HG02981 (cell line): ENCODE results near the gene SESTD1.
A peak's percentile ranks its signal among the peaks of the same experiment; 100 is the strongest.
"Not testable (repeated sequence)": the region's sequence is repeated elsewhere in the genome, so short reads cannot be mapped to it uniquely, and the experiment has no call there.

Source experiments
- ATAC-seq: cut with Tn5 transposase; IDR thresholded peaks from one replicate; pipeline ENCODE4 v1.9.1; 2021; ENCODE audit warnings: mild to moderate bottlenecking, moderate library complexity; ENCODE audit not compliant: unreplicated experiment

Gene SESTD1

GRCh38 chr2:179124282-179124681 lies 140.3 kb downstream of the SESTD1 start:
- ATAC-seq: no peak

- ATAC-seq: no peak
Observed at GRCh38 chr2:179123272-179123662, 141.4 kb downstream of the SESTD1 start.

GRCh38 chr2:179107737-179108136 lies 156.9 kb downstream of the SESTD1 start:
- peak; percentile 38 for ATAC-seq

- ATAC-seq: peak; percentile 90
Observed at GRCh38 chr2:179106676-179107428, 157.8 kb downstream of the SESTD1 start.

GRCh38 chr2:179106342-179106675 lies 158.3 kb downstream of the SESTD1 start:
- ATAC-seq: no peak

- no peak for ATAC-seq
Observed at GRCh38 chr2:179104736-179105135, 159.9 kb downstream of the SESTD1 start.

- no peak for ATAC-seq
Observed at GRCh38 chr2:179098080-179098689, 166.4 kb downstream of the SESTD1 start.

- no peak for ATAC-seq
Observed at GRCh38 chr2:179097131-179097530, 167.5 kb downstream of the SESTD1 start.

- peak; percentile 98 for ATAC-seq
Observed at GRCh38 chr2:179096090-179096489, 168.5 kb downstream of the SESTD1 start.

- not testable (repeated sequence) for ATAC-seq
Observed at GRCh38 chr2:179092912-179093311, 171.7 kb downstream of the SESTD1 start.

GRCh38 chr2:179082697-179083096 lies 181.9 kb downstream of the SESTD1 start:
- no peak for ATAC-seq

- ATAC-seq: no peak
Observed at GRCh38 chr2:179081954-179082353, 182.7 kb downstream of the SESTD1 start.

GRCh38 chr2:179072527-179072926 lies 192.1 kb downstream of the SESTD1 start:
- no peak for ATAC-seq

GRCh38 chr2:179071810-179072355 lies 192.7 kb downstream of the SESTD1 start:
- ATAC-seq: no peak

- no peak for ATAC-seq
Observed at GRCh38 chr2:179070895-179071294, 193.7 kb downstream of the SESTD1 start.

GRCh38 chr2:179069685-179070084 lies 194.9 kb downstream of the SESTD1 start:
- no peak for ATAC-seq

GRCh38 chr2:179068991-179069643 lies 195.5 kb downstream of the SESTD1 start:
- ATAC-seq: no peak

- no peak for ATAC-seq
Observed at GRCh38 chr2:179059026-179059700, 205.5 kb downstream of the SESTD1 start.

- ATAC-seq: no peak
Observed at GRCh38 chr2:179057737-179058136, 206.9 kb downstream of the SESTD1 start.

- ATAC-seq: not testable (repeated sequence)
Observed at GRCh38 chr2:179053568-179053967, 211.1 kb downstream of the SESTD1 start.
